ENCODE measurements around the gene G0S2. TPM values are rescaled to one million over a fixed set of nuclear protein-coding genes. Genes with fewer than 3 reads are reported as not detected.

The G0S2 gene
- total and polyA plus RNA-seq, 10 of the 15 experiments (the other 5 are each of a cell fraction or from before 2014, with no cell fraction given): 0.07 to 0.51 (median 0.23) TPM

DNA sequence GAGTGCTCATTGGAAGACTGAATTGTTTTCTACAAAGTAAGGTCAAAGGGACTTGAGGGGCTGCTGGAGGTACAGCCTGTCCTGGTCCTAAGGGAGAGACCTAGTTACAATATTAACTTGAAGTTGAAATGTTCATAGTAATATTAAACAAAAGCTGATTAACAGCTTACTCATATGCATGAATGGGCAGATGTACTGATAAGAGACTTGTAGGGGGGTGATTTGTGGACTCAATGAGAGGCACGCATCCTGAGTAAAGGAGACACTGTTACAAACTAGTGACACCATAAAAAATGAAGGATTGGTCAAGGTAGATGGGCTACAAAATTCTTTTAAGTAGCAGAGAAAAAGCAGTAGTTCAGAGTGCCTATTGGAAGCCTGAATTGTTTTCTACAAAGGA, 32.1 kb downstream of the G0S2 start:
- intact Hi-C loops (cut with micrococcal nuclease; ENCODE audit: unreplicated experiment) (no loop called here), in situ Hi-C loops (cut with MboI) (no loop called here)
- H3K4me1 ChIP-seq (ENCODE audit: control insufficient read depth, insufficient read depth, low read length): peaks cover 3% of the 10 kb centered on the region; the same call in 1 of the 2 replicates
- ChIA-PET RAD21 (ENCODE audit: unreplicated experiment) (interaction anchor here (0.7 to 1.1 kb wide), 2 partner anchors 18 to 138 kb away, joined by 3 read pairs; no protein-coding TSS in a partner anchor), CTCF (interaction anchor here (0.7 to 1.3 kb wide), 5 partner anchors 14 to 273 kb away, joined by 3 to 5 read pairs (median 3); partner anchors contain the start of gene CAMK1G), SMC1A (ENCODE audit: uncharacterized antibody, unreplicated experiment) (interaction anchor here (0.6 to 2.0 kb wide), 3 partner anchors 21 to 633 kb away, joined by 3 to 6 read pairs (median 3); no protein-coding TSS in a partner anchor), POLR2A (interaction anchor here (1.1 kb wide), 1 partner anchor 99 kb away, joined by 3 read pairs; no protein-coding TSS in a partner anchor)
- H3K9me3 ChIP-seq (replicated peaks; ENCODE audit: control insufficient read depth, insufficient read depth, low read length): no peaks in the 10 kb centered on the region
- no peak overlapping the region for H3K27ac ChIP-seq (ENCODE audit: control insufficient read depth, insufficient read depth)
- no peak for ATAC-seq
- WGBS (ENCODE audit: insufficient coverage, insufficient replicate concordance, low lambda C conversion rate, missing lambda C conversion rate): 91% methylated on average over 1 of the region's 1 CpG
- H3K79me2 ChIP-seq (ENCODE audit: control insufficient read depth, insufficient read depth, low read length): no peaks in the 10 kb centered on the region
- no TSS peak for BruUV-seq (replicated peaks)
- H3K36me3 ChIP-seq (ENCODE audit: control insufficient read depth in 2 of 2, insufficient read depth in 2 of 2, low read length in 1 of 2): no peaks in the 10 kb centered on the region
- H3K27me3 ChIP-seq (replicated peaks in 1 of 2; ENCODE audit: control insufficient read depth in 2 of 2, insufficient read depth in 2 of 2, low read length in 1 of 2): no peaks in the 10 kb centered on the region
- no peak overlapping the region for H3K4me2 ChIP-seq (ENCODE audit: control insufficient read depth, insufficient read depth)
- no peak overlapping the region for H2AFZ ChIP-seq (ENCODE audit: control insufficient read depth, low read depth, low read length)
- no peak for TF ChIP-seq POLR2AphosphoS2 (IDR thresholded peaks at IDR 0.05; ENCODE audit: low read depth, low read length)
- TF ChIP-seq, protein P1, sequence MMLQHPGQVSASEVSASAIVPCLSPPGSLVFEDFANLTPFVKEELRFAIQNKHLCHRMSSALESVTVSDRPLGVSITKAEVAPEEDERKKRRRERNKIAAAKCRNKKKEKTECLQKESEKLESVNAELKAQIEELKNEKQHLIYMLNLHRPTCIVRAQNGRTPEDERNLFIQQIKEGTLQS (IDR thresholded peaks at IDR 0.05; ENCODE audit: borderline replicate concordance, extremely low read depth, low read depth, low read length): no peak
- no peak for TF ChIP-seq SIX5 (IDR thresholded peaks at IDR 0.05; ENCODE audit: low read depth, low read length, severe bottlenecking)
- TF ChIP-seq TCF3 (IDR thresholded peaks at IDR 0.05; ENCODE audit: borderline replicate concordance, insufficient read depth, low read depth, low read length): no peak
- no peak for TF ChIP-seq NFXL1 (IDR thresholded peaks at IDR 0.05; ENCODE audit: borderline replicate concordance)
- TF ChIP-seq ZNF384 (IDR thresholded peaks at IDR 0.05; ENCODE audit: borderline replicate concordance, low read depth, low read length): no peak
- no peak for TF ChIP-seq SMC3 (IDR thresholded peaks at IDR 0.05; ENCODE audit: borderline replicate concordance, low read length)
- no peak for TF ChIP-seq IKZF1 (conservative IDR thresholded peaks at IDR 0.05)
- TF ChIP-seq HDAC6 (IDR thresholded peaks at IDR 0.05; ENCODE audit: unreplicated experiment): no peak
- TF ChIP-seq RAD21 (IDR thresholded peaks at IDR 0.05; ENCODE audit: insufficient read depth, low read depth, low read length): no peak
- TF ChIP-seq TCF7 (IDR thresholded peaks at IDR 0.05; ENCODE audit: borderline replicate concordance): no peak
- no peak for FAIRE-seq
- H3K9ac ChIP-seq (ENCODE audit: control insufficient read depth, insufficient read depth, low read length): no peak overlapping the region
- H3K4me3 ChIP-seq: no peak overlapping the region
- H4K20me1 ChIP-seq (ENCODE audit: control insufficient read depth, insufficient read depth): no peaks in the 10 kb centered on the region
- DNase-seq (ENCODE audit: low read depth, low spot score): no peak

All from GM12878 (cell line).